ENCODE measurements around the gene ASXL3.

ASXL3 gene

GRCh38 chr18:33653231-33653630 lies 75.2 kb downstream of the ASXL3 start:
- H3K4me3 ChIP-seq = no peak overlapping the region
- DNase-seq (ENCODE audit: low spot score) = no peak
- TF ChIP-seq CTCF (IDR thresholded peaks at IDR 0.05) = no peak
- no peak overlapping the region for H3K27ac ChIP-seq

GRCh38 chr18:33656889-33657448 lies 79.0 kb downstream of the ASXL3 start:
- Histone ChIP-seq H3K4me3 (no peak overlapping the region), H3K27ac (no peak overlapping the region)
- no peak for TF ChIP-seq CTCF (IDR thresholded peaks at IDR 0.05)
- no peak for DNase-seq (ENCODE audit: low spot score)

- no peak for DNase-seq (ENCODE audit: low spot score)
- Histone ChIP-seq H3K4me3 (no peak overlapping the region), H3K27ac (no peak overlapping the region)
- TF ChIP-seq CTCF (IDR thresholded peaks at IDR 0.05) = no peak
These were observed 82.8 kb downstream of the ASXL3 start for GRCh38 chr18:33660696-33661310.

- no peak overlapping the region for H3K27ac ChIP-seq
- H3K4me3 ChIP-seq = no peak overlapping the region
- no peak for TF ChIP-seq CTCF (IDR thresholded peaks at IDR 0.05)
- DNase-seq (ENCODE audit: low spot score) = no peak
These were observed 86.3 kb downstream of the ASXL3 start for GRCh38 chr18:33664241-33664874.

- TF ChIP-seq CTCF (IDR thresholded peaks at IDR 0.05) = no peak
- H3K27ac ChIP-seq = no peak overlapping the region
These were observed 87.2 kb downstream of the ASXL3 start for GRCh38 chr18:33665187-33665586.

GRCh38 chr18:33665641-33666040 lies 87.6 kb downstream of the ASXL3 start:
- no peak overlapping the region for H3K4me3 ChIP-seq
- DNase-seq (ENCODE audit: low spot score) = no peak
- no peak overlapping the region for H3K27ac ChIP-seq
- no peak for TF ChIP-seq CTCF (IDR thresholded peaks at IDR 0.05)

More at GRCh38 chr18:33665187-33665586, 87.2 kb downstream of the ASXL3 start:
- no peak for DNase-seq (ENCODE audit: low spot score)
- no peak overlapping the region for H3K4me3 ChIP-seq

GRCh38 chr18:33666915-33667314 lies 88.9 kb downstream of the ASXL3 start:
- Histone ChIP-seq H3K4me3 (no peak overlapping the region), H3K27ac (no peak overlapping the region)
- no peak for TF ChIP-seq CTCF (IDR thresholded peaks at IDR 0.05)
- DNase-seq (ENCODE audit: low spot score) = no peak
